Natural killer cell (primary cell): ENCODE results near the gene TMEM69. TPM values are rescaled to one million over a fixed set of nuclear protein-coding genes. Genes with fewer than 3 reads are reported as not detected.
"Not testable (repeated sequence)": the region's sequence is repeated elsewhere in the genome, so short reads cannot be mapped to it uniquely, and the experiment has no call there.

Source experiments
- ATAC-seq, 3 donors: fragments of 150-1000 bp in 2 of 3; fragments of 200-7000 bp in 1 of 3; cut with Tn5 transposase; 1 replicate in 1 of 3; 2 replicates in 2 of 3; pipeline ENCODE4 v1.10.0; 2021; ENCODE audit warnings: mild to moderate bottlenecking in 2 of 3, moderate library complexity in 2 of 3
- DNase-seq, 2 donors: peaks; one replicate each; pipeline versions ENCODE4 v3.0.0 to v3.0.0-alpha.2; 2013 to 2021; ENCODE audit warnings: mixed read lengths in 1 of 2
- H3K27ac ChIP-seq: one replicate; pipeline ENCODE4 v1.5.1; 2013; ENCODE audit warnings: mild to moderate bottlenecking, low read length
- H3K27me3 ChIP-seq: one replicate; pipeline ENCODE4 v1.6.1; 2013; ENCODE audit warnings: low read length; ENCODE audit not compliant: control insufficient read depth, insufficient read depth
- H3K36me3 ChIP-seq: one replicate; pipeline ENCODE4 v1.6.1; 2013; ENCODE audit warnings: low read length; ENCODE audit not compliant: control insufficient read depth, insufficient read depth
- H3K4me1 ChIP-seq: one replicate; pipeline ENCODE4 v1.6.1; 2013; ENCODE audit warnings: low read length; ENCODE audit not compliant: control insufficient read depth, insufficient read depth
- H3K4me3 ChIP-seq: one replicate; pipeline ENCODE4 v1.5.1; 2013; ENCODE audit warnings: low read length
- H3K9me3 ChIP-seq: one replicate; pipeline ENCODE4 v1.6.1; 2013; ENCODE audit warnings: low read length; ENCODE audit not compliant: control insufficient read depth, insufficient read depth
- H3K27ac Mint-ChIP-seq, 2 donors: one replicate each; pipeline ENCODE4 v1.8.0; 2022; ENCODE audit warnings: mild to moderate bottlenecking in 2 of 2, mixed read lengths in 2 of 2, moderate library complexity in 1 of 2
- H3K27me3 Mint-ChIP-seq, 2 donors: one replicate each; pipeline ENCODE4 v1.8.0; 2022; ENCODE audit warnings: low read depth in 2 of 2, mixed read lengths in 2 of 2
- H3K36me3 Mint-ChIP-seq: one replicate; pipeline ENCODE4 v1.8.0; 2022; ENCODE audit warnings: mixed read lengths
- H3K4me1 Mint-ChIP-seq, 2 donors: one replicate each; pipeline ENCODE4 v1.8.0; 2022; ENCODE audit warnings: mixed read lengths in 2 of 2
- H3K4me3 Mint-ChIP-seq: one replicate; pipeline ENCODE4 v1.8.0; 2022; ENCODE audit warnings: mild to moderate bottlenecking, moderate library complexity, mixed read lengths
- H3K9me3 Mint-ChIP-seq, 2 donors: one replicate each; pipeline ENCODE4 v1.8.0; 2022; ENCODE audit warnings: mixed read lengths in 2 of 2
- WGBS: methylation state at CpG from one replicate; pipeline ENCODE4 v1.1.7; 2013; ENCODE audit warnings: missing lambda C conversion rate; ENCODE audit not compliant: insufficient coverage; 5-methylcytosine and 5-hydroxymethylcytosine counted together
- intact Hi-C: fragments of 100-400 bp; cut with micrococcal nuclease; formaldehyde crosslinking; loops from one replicate; pipeline ENCODE4 v1.14.2; 2022
- total RNA-seq, 4 donors: library from RNA; stranded (reverse); fragments of 120-200 nt in 1 of 4; gene quantifications; one replicate each; pipeline versions ENCODE4 v1.2.3 to v1.2.4, GENCODE V29; 2013 to 2022
- TF ChIP-seq, protein P1 (sequence below): fragments of 200-600 bp; IDR thresholded peaks from one replicate; pipeline ENCODE4 v1.8.0; 2022; ENCODE audit warnings: antibody characterized with exemption

TMEM69 gene
- total RNA-seq, 3 donors from 2014 or later (not counting 1 experiment from before 2014, with no cell fraction given): 8.8 to 14.2 (median 9.3) TPM

GRCh38 chr1:45686015-45686287, 2.0 kb upstream of the TMEM69 start:
- H3K36me3 Mint-ChIP-seq: no peaks in the 10 kb centered on the region
- peak overlapping the region; percentile 99 for H3K4me3 Mint-ChIP-seq
- under 1% methylated on average over 27 of the region's 27 CpGs for WGBS
- H3K9me3 Mint-ChIP-seq: no peaks in the 10 kb centered on the region
- Histone ChIP-seq H3K27ac (peak overlapping the region; percentile 97), H3K4me1 (peaks cover 27% of the 10 kb centered on the region), H3K36me3 (no peaks in the 10 kb centered on the region), H3K9me3 (no peaks in the 10 kb centered on the region), H3K27me3 (no peaks in the 10 kb centered on the region), H3K4me3 (peak overlapping the region; percentile 90)
- DNase-seq (peak in 1 of 2 donors; percentile 85), ATAC-seq (peak in 1 of 3 donors; percentile 6)
- intact Hi-C loops: loop anchor here (2.0 to 5.0 kb wide), 5 partner anchors 101 to 909 kb away; partner anchors contain the start of genes MAST2, MUTYH, NASP and RAD54L
- peaks cover 49 to 52% of the 10 kb centered on the region in 2 donors for H3K4me1 Mint-ChIP-seq
- TF ChIP-seq, protein P1, sequence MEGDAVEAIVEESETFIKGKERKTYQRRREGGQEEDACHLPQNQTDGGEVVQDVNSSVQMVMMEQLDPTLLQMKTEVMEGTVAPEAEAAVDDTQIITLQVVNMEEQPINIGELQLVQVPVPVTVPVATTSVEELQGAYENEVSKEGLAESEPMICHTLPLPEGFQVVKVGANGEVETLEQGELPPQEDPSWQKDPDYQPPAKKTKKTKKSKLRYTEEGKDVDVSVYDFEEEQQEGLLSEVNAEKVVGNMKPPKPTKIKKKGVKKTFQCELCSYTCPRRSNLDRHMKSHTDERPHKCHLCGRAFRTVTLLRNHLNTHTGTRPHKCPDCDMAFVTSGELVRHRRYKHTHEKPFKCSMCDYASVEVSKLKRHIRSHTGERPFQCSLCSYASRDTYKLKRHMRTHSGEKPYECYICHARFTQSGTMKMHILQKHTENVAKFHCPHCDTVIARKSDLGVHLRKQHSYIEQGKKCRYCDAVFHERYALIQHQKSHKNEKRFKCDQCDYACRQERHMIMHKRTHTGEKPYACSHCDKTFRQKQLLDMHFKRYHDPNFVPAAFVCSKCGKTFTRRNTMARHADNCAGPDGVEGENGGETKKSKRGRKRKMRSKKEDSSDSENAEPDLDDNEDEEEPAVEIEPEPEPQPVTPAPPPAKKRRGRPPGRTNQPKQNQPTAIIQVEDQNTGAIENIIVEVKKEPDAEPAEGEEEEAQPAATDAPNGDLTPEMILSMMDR: no peak
- H3K27me3 Mint-ChIP-seq: no peaks in the 10 kb centered on the region
- H3K27ac Mint-ChIP-seq: peak overlapping the region; percentile 100

GRCh38 chr1:45686288-45687013, 1.5 kb upstream of the TMEM69 start, which contains the start of gene GPBP1L1:
GPBP1L1 (minus strand) TSS chr1:45686533; CDS start chr1:45659087, 27,446 bp downstream.
- peaks cover 27% of the 10 kb centered on the region for H3K4me1 ChIP-seq
- H3K27me3 ChIP-seq: no peaks in the 10 kb centered on the region
- WGBS: under 1% methylated on average over 48 of the region's 52 CpGs
- no peaks in the 10 kb centered on the region for H3K36me3 ChIP-seq
- H3K9me3 ChIP-seq: no peaks in the 10 kb centered on the region
- DNase-seq (peak; percentile 98 to 99), ATAC-seq (peak; percentile 69 to 89 (median 71))
- H3K9me3 Mint-ChIP-seq: no peaks in the 10 kb centered on the region
- intact Hi-C loops: loop anchor here (1.0 to 5.0 kb wide), 7 partner anchors 64 to 909 kb away; partner anchors contain the start of genes CCDC163, IPP, MAST2 and MMACHC
- H3K27ac ChIP-seq: peak within 1 kb of the TSS; percentile 97
- peak within 1 kb of the TSS; percentile 90 for H3K4me3 ChIP-seq
- H3K4me3 Mint-ChIP-seq: peak within 1 kb of the TSS; percentile 99
- peak within 1 kb of the TSS; percentile 100 for H3K27ac Mint-ChIP-seq
- H3K4me1 Mint-ChIP-seq: peaks cover 44 to 47% of the 10 kb centered on the region in 2 donors
- TF ChIP-seq, protein P1: no peak
- H3K36me3 Mint-ChIP-seq: no peaks in the 10 kb centered on the region
- H3K27me3 Mint-ChIP-seq: no peaks in the 10 kb centered on the region

DNA sequence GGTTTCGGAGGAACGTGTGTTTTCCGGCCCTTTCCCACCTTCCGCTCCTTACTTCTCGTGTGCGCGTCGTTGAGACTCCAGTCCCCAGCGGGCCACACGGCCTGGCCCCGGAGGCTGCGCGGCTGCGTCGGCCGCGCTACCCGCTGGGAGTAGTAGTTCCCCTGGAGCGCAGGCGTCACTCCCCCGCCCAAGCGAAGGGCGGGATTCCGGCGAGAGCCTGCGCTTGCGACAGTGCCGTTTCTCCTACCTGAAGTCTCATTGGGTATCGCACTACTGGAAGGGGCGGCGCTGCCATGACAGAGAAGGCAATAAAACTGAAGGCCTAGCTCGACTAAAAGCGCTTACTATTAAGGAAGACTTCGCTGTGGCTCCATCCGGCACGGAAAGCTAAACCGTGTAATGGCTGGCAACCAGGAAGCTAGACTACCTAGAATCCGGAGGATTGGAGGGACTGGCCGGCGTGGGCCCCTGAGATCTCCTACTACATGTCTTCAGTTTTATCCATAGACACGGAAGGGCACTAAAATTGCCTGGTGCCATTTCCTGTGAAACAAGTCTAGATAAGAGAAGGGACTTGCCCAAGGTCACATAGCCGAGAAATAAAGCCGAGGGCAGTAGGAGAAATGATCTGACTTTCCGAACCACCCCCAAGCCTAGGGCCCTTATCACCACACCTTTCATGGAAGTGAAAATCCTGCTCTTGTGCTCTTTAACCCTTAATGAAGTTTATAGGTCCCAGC, 797 bp upstream of the TMEM69 start:
- peak overlapping the region; percentile 97 for H3K27ac ChIP-seq
- intact Hi-C loops: loop anchor here (1.0 to 5.0 kb wide), 7 partner anchors 63 to 910 kb away; partner anchors contain the start of genes CCDC163, IPP, MAST2 and MMACHC
- peak overlapping the region; percentile 90 for H3K4me3 ChIP-seq
- Mint-ChIP-seq H3K27ac (peak overlapping the region; percentile 100), H3K4me3 (peak overlapping the region; percentile 99), H3K4me1 (peaks cover 43 to 47% of the 10 kb centered on the region in 2 donors), H3K36me3 (no peaks in the 10 kb centered on the region), H3K27me3 (no peaks in the 10 kb centered on the region), H3K9me3 (no peaks in the 10 kb centered on the region)
- TF ChIP-seq, protein P1: no peak
- whole genome bisulfite sequencing: under 1% methylated on average over 44 of the region's 44 CpGs
- peaks cover 27% of the 10 kb centered on the region for H3K4me1 ChIP-seq
- H3K27me3 ChIP-seq: no peaks in the 10 kb centered on the region
- DNase-seq (peak; percentile 92 to 99), ATAC-seq (peak; percentile 78 to 93 (median 83))
- H3K36me3 ChIP-seq: no peaks in the 10 kb centered on the region
- H3K9me3 ChIP-seq: no peaks in the 10 kb centered on the region

GRCh38 chr1:45693811-45694210, 5.8 kb downstream of the TMEM69 start:
- H3K4me3 ChIP-seq, intact Hi-C loops, H3K27ac ChIP-seq, H3K36me3 Mint-ChIP-seq, H3K27me3 ChIP-seq, H3K9me3 ChIP-seq, H3K4me1 ChIP-seq, H3K4me3 Mint-ChIP-seq, H3K9me3 Mint-ChIP-seq, H3K4me1 Mint-ChIP-seq, H3K27me3 Mint-ChIP-seq, DNase-seq, ATAC-seq: not testable (repeated sequence)
- H3K36me3 ChIP-seq: peaks cover 26% of the 10 kb centered on the region
- peak overlapping the region in 1 of 2 donors; percentile 67 for H3K27ac Mint-ChIP-seq
- WGBS: 93% methylated on average over 7 of the region's 8 CpGs
